ENCODE results near the gene RUNX3.

Gene RUNX3

GRCh38 chr1:24923485-24924113 lies 6.5 kb downstream of the RUNX3 start:
- no peak overlapping the region for H3K27ac ChIP-seq (ENCODE audit: low read length)
- peaks cover 93% of the 10 kb centered on the region for H3K79me2 ChIP-seq (ENCODE audit: low read length)
- no peaks in the 10 kb centered on the region for H3K9me3 ChIP-seq (replicated peaks; ENCODE audit: insufficient read depth, low read length)
- TF ChIP-seq EZH2 (optimal IDR thresholded peaks at IDR 0.05; ENCODE audit: low read depth, low read length) (no peak), EZH2phosphoT487 (IDR thresholded peaks at IDR 0.05; ENCODE audit: low read length) (no peak), CTCF (IDR thresholded peaks at IDR 0.05; ENCODE audit: low read length) (no peak)
- peaks cover 24% of the 10 kb centered on the region for H3K4me1 ChIP-seq (ENCODE audit: low read length)
- DNase-seq: no peak
- no peaks in the 10 kb centered on the region for H3K9me2 ChIP-seq (replicated peaks; ENCODE audit: insufficient read depth, low read length)
- H3F3A ChIP-seq (ENCODE audit: insufficient read depth, low read length): peaks cover 7% of the 10 kb centered on the region; the same call in 1 of the 2 replicates
- H3K27me3 ChIP-seq (replicated peaks; ENCODE audit: insufficient read depth, low read length): no peaks in the 10 kb centered on the region
- H2AFZ ChIP-seq (ENCODE audit: low read length): no peak overlapping the region
- H3K4me3 ChIP-seq (ENCODE audit: low read length): no peak overlapping the region
- no peak overlapping the region for H3K9ac ChIP-seq (ENCODE audit: low read length)
- H3K4me2 ChIP-seq (ENCODE audit: low read depth, low read length): no peak overlapping the region
- peaks cover 5% of the 10 kb centered on the region; the same call in 1 of the 2 replicates for H3K36me3 ChIP-seq (replicated peaks; ENCODE audit: insufficient read depth, low read length)
- H4K20me1 ChIP-seq (ENCODE audit: insufficient read depth, low read length): peaks cover 6% of the 10 kb centered on the region

GRCh38 chr1:24921938-24922662 lies 8.0 kb downstream of the RUNX3 start:
- no peaks in the 10 kb centered on the region for H3K27me3 ChIP-seq (replicated peaks; ENCODE audit: insufficient read depth, low read length)
- H3K9me3 ChIP-seq (replicated peaks; ENCODE audit: insufficient read depth, low read length): no peaks in the 10 kb centered on the region
- H3K27ac ChIP-seq (ENCODE audit: low read length): no peak overlapping the region
- H3K4me2 ChIP-seq (ENCODE audit: low read depth, low read length): no peak overlapping the region
- peaks cover 6% of the 10 kb centered on the region for H4K20me1 ChIP-seq (ENCODE audit: insufficient read depth, low read length)
- TF ChIP-seq EZH2phosphoT487 (IDR thresholded peaks at IDR 0.05; ENCODE audit: low read length) (no peak), CTCF (IDR thresholded peaks at IDR 0.05; ENCODE audit: low read length) (no peak), EZH2 (optimal IDR thresholded peaks at IDR 0.05; ENCODE audit: low read depth, low read length) (no peak)
- no peak overlapping the region for H3K9ac ChIP-seq (ENCODE audit: low read length)
- H3K36me3 ChIP-seq (replicated peaks; ENCODE audit: insufficient read depth, low read length): peaks cover 5% of the 10 kb centered on the region; the same call in 1 of the 2 replicates
- H3K4me1 ChIP-seq (ENCODE audit: low read length): peaks cover 14% of the 10 kb centered on the region
- no peaks in the 10 kb centered on the region for H3K9me2 ChIP-seq (replicated peaks; ENCODE audit: insufficient read depth, low read length)
- H3K4me3 ChIP-seq (ENCODE audit: low read length): no peak overlapping the region
- no peak overlapping the region for H2AFZ ChIP-seq (ENCODE audit: low read length)
- DNase-seq: no peak
- peaks cover 88% of the 10 kb centered on the region for H3K79me2 ChIP-seq (ENCODE audit: low read length)
- 0 out of 2 replicates have a peak, but pooled peaks cover 5% of the 10 kb centered on the region for H3F3A ChIP-seq (ENCODE audit: insufficient read depth, low read length)

- Histone ChIP-seq H3K4me3 (ENCODE audit: low read length) (no peak overlapping the region), H4K20me1 (ENCODE audit: insufficient read depth, low read length) (peaks cover 6% of the 10 kb centered on the region), H3K27me3 (replicated peaks; ENCODE audit: insufficient read depth, low read length) (no peaks in the 10 kb centered on the region), H2AFZ (ENCODE audit: low read length) (no peak overlapping the region), H3K9me2 (replicated peaks; ENCODE audit: insufficient read depth, low read length) (no peaks in the 10 kb centered on the region), H3F3A (ENCODE audit: insufficient read depth, low read length) (0 out of 2 replicates have a peak, but pooled peaks cover 5% of the 10 kb centered on the region), H3K9ac (ENCODE audit: low read length) (no peak overlapping the region), H3K79me2 (ENCODE audit: low read length) (peaks cover 86% of the 10 kb centered on the region), H3K4me1 (ENCODE audit: low read length) (peaks cover 7% of the 10 kb centered on the region; the same call in 1 of the 2 replicates), H3K36me3 (replicated peaks; ENCODE audit: insufficient read depth, low read length) (peaks cover 5% of the 10 kb centered on the region; the same call in 1 of the 2 replicates), H3K27ac (ENCODE audit: low read length) (no peak overlapping the region), H3K4me2 (ENCODE audit: low read depth, low read length) (no peak overlapping the region), H3K9me3 (replicated peaks; ENCODE audit: insufficient read depth, low read length) (no peaks in the 10 kb centered on the region)
- DNase-seq: no peak
- TF ChIP-seq EZH2phosphoT487 (IDR thresholded peaks at IDR 0.05; ENCODE audit: low read length) (no peak), EZH2 (optimal IDR thresholded peaks at IDR 0.05; ENCODE audit: low read depth, low read length) (no peak), CTCF (IDR thresholded peaks at IDR 0.05; ENCODE audit: low read length) (no peak)
Observed at GRCh38 chr1:24921412-24921811, 8.7 kb downstream of the RUNX3 start.
